HG02678 (cell line): ENCODE measurements around the gene CAMSAP2.

Experiments used
- ATAC-seq: cut with Tn5 transposase; IDR thresholded peaks from one replicate; pipeline ENCODE4 v1.9.1; 2021; ENCODE audit warnings: mild to moderate bottlenecking, moderate library complexity; ENCODE audit not compliant: unreplicated experiment

Gene CAMSAP2

GRCh38 chr1:200837931-200838571 is 99.4 kb downstream of the CAMSAP2 start:
- no peak for ATAC-seq

GRCh38 chr1:200838676-200839445 is 100.2 kb downstream of the CAMSAP2 start:
- no peak for ATAC-seq

- ATAC-seq: no peak
Measured at GRCh38 chr1:200845360-200845759, 106.7 kb downstream of the CAMSAP2 start.

DNA sequence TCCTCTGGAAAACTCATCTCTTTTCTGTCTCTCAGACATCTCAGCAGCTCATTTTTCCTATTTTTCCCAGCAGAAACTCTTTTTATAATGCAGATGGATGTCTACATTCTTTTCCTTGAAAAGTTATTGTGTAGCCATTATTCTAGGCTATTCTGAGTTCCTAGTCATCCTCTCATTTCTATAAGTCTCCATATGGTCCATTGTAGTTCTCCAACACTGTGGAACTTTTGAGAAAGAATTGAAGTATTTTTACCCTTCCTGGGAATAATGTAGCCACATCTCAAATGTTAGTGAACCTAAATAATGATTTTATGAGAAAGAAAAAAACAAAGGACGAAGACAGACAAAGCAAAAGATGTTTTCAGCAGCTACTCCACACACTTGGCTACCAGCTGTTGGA is 107.7 kb downstream of the CAMSAP2 start:
- ATAC-seq: no peak

GRCh38 chr1:200849430-200849829 is 110.7 kb downstream of the CAMSAP2 start:
- ATAC-seq: no peak

GRCh38 chr1:200850554-200850953 is 111.9 kb downstream of the CAMSAP2 start:
- ATAC-seq: no peak

GRCh38 chr1:200856716-200857357 is 118.1 kb downstream of the CAMSAP2 start:
- no peak for ATAC-seq

DNA sequence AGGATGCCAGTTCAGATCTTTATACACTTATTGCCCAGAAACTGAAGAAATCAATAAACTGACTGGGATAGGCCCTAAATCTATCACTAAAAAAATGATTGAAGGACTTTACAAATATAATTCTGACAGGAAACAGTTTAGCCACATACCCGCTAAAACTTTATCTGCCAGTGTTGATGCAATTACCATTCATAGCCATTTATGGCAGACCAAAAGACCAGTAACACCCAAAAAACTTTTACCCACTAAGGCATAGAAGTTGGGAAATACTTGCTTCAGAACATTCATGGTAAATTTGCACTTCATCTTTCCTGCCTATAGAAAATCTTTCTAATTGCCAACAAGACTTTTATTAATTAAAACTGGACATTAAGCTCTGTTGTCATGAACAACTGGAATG is 119.1 kb downstream of the CAMSAP2 start:
- no peak for ATAC-seq

- no peak for ATAC-seq
Measured at GRCh38 chr1:200861937-200862647, 123.4 kb downstream of the CAMSAP2 start.

- no peak for ATAC-seq
Measured at GRCh38 chr1:200862713-200863415, 124.2 kb downstream of the CAMSAP2 start.

DNA sequence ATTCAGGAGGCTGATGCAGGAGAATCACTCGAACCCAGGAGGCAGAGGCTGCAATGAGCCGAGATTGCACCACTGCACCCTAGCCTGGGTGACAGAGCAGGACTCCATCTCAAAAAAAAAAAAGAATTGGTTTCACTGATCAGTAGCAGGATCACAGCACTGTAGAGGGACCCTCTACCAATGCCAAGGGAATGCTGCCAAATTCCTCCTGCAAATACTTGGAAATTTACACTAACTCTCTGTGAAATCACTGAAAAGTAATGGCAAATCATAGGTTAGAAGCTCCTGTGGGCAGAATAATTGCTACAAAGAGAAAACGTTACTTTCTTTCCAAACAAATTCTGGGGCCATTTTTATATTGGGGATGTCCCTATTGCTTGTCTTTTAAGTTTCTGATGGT is 127.4 kb downstream of the CAMSAP2 start:
- ATAC-seq: no peak

DNA sequence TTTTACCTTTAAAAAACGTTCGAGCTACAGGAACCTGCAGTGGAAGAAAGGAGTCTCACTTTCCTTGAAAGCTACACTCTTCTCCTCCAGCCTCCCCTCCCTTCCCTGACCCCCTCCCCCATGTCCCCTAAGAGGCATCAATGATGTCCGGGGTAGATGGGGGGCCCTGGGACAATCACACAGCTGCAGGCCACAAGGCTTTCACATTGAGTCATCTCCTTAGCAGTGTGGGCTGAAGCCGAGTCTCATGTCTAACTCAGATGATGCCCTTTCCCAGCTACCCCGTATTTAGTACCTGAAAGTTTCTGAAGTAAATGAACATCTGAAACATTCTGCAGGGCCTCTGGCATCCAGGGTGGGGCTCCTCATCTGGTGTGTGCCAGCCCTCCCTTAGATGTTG is 127.8 kb downstream of the CAMSAP2 start:
- ATAC-seq: peak; percentile 75

DNA sequence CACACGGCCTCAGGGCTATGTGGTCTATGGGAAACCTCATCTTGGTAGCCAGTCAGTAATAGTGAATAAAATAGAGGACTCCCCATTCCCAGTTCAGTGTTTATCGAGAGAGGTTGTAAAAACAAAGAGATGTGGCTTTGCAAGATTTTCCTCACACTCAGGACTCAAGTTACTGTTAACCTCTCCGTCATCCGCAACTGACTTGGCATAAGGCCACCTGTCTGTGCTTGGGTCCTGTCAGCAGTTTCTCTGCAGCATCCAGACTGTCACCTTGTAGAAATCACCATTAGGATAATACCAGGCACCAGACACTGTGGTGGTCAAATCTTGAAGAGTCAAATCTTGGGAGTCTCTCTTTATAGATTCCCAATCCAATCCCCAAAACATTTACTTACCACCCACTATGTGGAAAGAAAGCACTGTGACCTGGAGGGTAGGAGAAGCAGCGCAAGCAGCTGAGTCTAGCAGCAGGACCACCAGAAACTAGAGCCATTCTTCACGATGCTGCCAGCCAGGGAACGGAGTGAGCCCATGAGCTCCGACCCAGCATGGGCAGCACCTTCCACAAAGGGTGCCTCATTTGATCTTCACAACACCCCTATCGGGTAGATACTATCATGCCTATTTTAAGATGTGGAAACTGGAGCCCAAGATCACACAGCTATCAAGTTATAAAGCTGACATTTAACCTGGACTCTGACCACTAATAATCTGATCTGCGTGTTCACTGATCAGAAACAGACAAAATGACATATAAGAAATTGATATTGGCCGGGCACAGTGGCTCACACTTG is 128.5 kb downstream of the CAMSAP2 start:
- peak; percentile 5 for ATAC-seq

DNA sequence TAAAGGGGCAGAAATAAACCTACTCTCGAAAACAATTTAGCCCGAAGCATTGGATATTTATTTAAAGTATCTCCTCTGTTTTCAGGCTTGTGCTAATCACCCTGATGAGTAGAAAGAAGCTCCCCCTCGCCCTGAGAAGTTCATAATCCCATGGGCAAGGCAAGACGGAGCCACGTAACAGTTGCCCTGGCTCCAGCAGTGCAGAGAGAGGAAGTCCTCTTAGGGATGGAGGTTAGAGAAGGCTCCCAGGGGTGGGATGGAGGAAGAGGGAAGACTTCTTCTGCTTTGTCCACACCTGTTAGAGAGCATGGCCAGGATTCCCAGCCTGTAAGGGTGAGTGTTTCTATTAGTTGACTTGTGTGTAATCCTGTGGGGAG is 130.7 kb downstream of the CAMSAP2 start:
- ATAC-seq: no peak

GRCh38 chr1:200869753-200870391 is 131.2 kb downstream of the CAMSAP2 start:
- peak; percentile 50 for ATAC-seq

GRCh38 chr1:200872446-200873115 is 133.9 kb downstream of the CAMSAP2 start, which contains the start of gene GPR25:
TSS of gene GPR25 (plus strand) at chr1:200872981. CDS start at chr1:200873038, 57 bp downstream.
- no peak for ATAC-seq

- ATAC-seq: no peak
Measured at GRCh38 chr1:200873116-200873670, 134.5 kb downstream of the CAMSAP2 start.

DNA sequence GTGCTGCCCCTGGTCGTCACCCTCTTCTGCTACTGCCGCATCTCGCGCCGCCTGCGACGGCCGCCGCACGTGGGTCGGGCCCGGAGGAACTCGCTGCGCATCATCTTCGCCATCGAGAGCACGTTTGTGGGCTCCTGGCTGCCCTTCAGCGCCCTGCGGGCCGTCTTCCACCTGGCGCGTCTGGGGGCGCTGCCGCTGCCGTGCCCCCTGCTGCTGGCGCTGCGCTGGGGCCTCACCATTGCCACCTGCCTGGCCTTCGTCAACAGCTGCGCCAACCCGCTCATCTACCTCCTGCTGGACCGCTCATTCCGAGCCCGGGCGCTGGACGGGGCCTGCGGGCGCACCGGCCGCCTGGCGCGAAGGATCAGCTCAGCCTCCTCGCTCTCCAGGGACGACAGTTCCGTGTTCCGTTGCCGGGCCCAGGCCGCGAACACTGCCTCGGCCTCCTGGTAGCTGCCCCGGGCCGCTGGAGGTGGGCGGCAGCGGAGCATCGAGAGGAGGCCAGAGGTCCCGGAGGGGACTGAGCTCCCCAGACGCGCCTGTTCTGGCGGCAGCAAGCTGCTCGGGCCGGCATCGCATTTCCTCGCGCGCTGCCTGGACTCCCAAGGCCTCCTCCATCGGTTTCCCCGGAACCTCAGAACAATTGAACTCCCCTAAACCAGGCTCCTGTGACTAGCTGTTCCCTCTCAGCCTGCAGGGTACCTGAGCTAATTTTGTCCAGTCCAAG is 135.1 kb downstream of the CAMSAP2 start:
- no peak for ATAC-seq
